Endothelial cell of umbilical vein (primary cell): ENCODE measurements around the gene ATP1A3. TPM values are rescaled to one million over a fixed set of nuclear protein-coding genes. Genes with fewer than 3 reads are reported as not detected.

Experiments
- BruUV-seq: library from RNA; stranded (reverse); fragments of 400-500 nt; replicated peaks from 2 replicates; lab custom pipeline; 2021; lab: Mats Ljungman, UMichigan
- CTCF ChIA-PET: fragments of 300-600, 350-600 bp; sonication (Branson Sonifier 250); formaldehyde crosslinking; loops from one replicate; lab custom pipeline; 2021; ENCODE audit warnings: antibody characterized with exemption, inconsistent platforms; lab: Charles Lee
- POLR2A ChIA-PET: fragments of 300-600, 350-600 bp; sonication (Branson Sonifier 250); formaldehyde crosslinking; loops from one replicate; lab custom pipeline; 2021; ENCODE audit warnings: antibody characterized with exemption, inconsistent platforms; lab: Charles Lee
- DNase-seq: peaks from one replicate; pipeline ENCODE4 v3.0.0-alpha.2; 2011; ENCODE audit warnings: low read depth, low spot score
- FAIRE-seq: peaks from 2 replicates; lab custom pipeline; 2011; peaks lifted over from hg19 to GRCh38; lab: Jason Lieb, UNC
- H2AFZ ChIP-seq: 2 replicates; pipeline ENCODE4 v1.6.0; 2012; ENCODE audit warnings: low read depth, low read length, control low read depth, inconsistent platforms
- H3K27ac ChIP-seq: 2 replicates; pipeline ENCODE4 v1.5.1; 2011; ENCODE audit warnings: low read depth, mild to moderate bottlenecking, control low read depth, low read length, moderate library complexity; ENCODE audit not compliant: insufficient read depth
- H3K27me3 ChIP-seq, 2 experiments: 2 replicates each; pipeline versions ENCODE4 v1.6.0 to v1.6.1; 2011; ENCODE audit warnings: low read length in 2 of 2, mixed read lengths in 1 of 2; ENCODE audit not compliant: control insufficient read depth in 2 of 2, insufficient read depth in 2 of 2
- H3K36me3 ChIP-seq, 2 experiments: 2 replicates in 1 of 2; 3 replicates in 1 of 2; pipeline ENCODE4 v1.5.1; 2011; ENCODE audit warnings: low read length in 2 of 2, mild to moderate bottlenecking in 1 of 2, moderate library complexity in 1 of 2; ENCODE audit not compliant: control insufficient read depth in 2 of 2, insufficient read depth in 2 of 2; ENCODE audit errors: extremely low read depth in 1 of 2
- H3K4me1 ChIP-seq: 3 replicates; pipeline ENCODE4 v1.5.1; 2011; ENCODE audit warnings: mild to moderate bottlenecking, low read length; ENCODE audit not compliant: control insufficient read depth, insufficient read depth; ENCODE audit errors: extremely low read depth
- H3K4me2 ChIP-seq: 2 replicates; pipeline ENCODE4 v1.6.1; 2011; ENCODE audit warnings: low read length, control low read depth, mixed read lengths; ENCODE audit not compliant: insufficient read depth
- H3K4me3 ChIP-seq, 3 experiments: fragments of 200-600 bp in 1 of 3; sonication (generic), shearing (Covaris generic) in 1 of 3; replicated peaks in 1 of 3; 2 replicates each; pipeline ENCODE4 v1.5.1; 2011 to 2016; ENCODE audit warnings: control low read depth in 3 of 3, low read length in 3 of 3, mild to moderate bottlenecking in 2 of 3, inconsistent platforms in 1 of 3, low read depth in 1 of 3, moderate library complexity in 1 of 3; ENCODE audit not compliant: insufficient read depth in 1 of 3
- H3K79me2 ChIP-seq: 2 replicates; pipeline ENCODE4 v1.6.0; 2012; ENCODE audit warnings: low read length, inconsistent platforms; ENCODE audit not compliant: control insufficient read depth, insufficient read depth
- H3K9ac ChIP-seq: replicated peaks from 2 replicates; pipeline ENCODE3; 2011; ENCODE audit warnings: low read length, control low read depth; ENCODE audit not compliant: insufficient read depth; ENCODE audit errors: extremely low read depth
- H3K9me1 ChIP-seq: replicated peaks from 3 replicates; pipeline ENCODE4 v1.6.0; 2011; ENCODE audit warnings: mild to moderate bottlenecking, low read length; ENCODE audit not compliant: control insufficient read depth, insufficient read depth; ENCODE audit errors: extremely low read depth
- H3K9me3 ChIP-seq: replicated peaks from 2 replicates; pipeline ENCODE4 v1.5.1; 2012; ENCODE audit warnings: low read length, inconsistent platforms; ENCODE audit not compliant: control insufficient read depth, insufficient read depth
- H4K20me1 ChIP-seq: replicated peaks from 2 replicates; pipeline ENCODE3; 2011; ENCODE audit warnings: mild to moderate bottlenecking, low read length; ENCODE audit not compliant: control insufficient read depth, insufficient read depth; ENCODE audit errors: extremely low read depth
- CTCF ChIP-seq, 2 donors: IDR thresholded peaks; 1 replicate in 1 of 2; 2 replicates in 1 of 2; pipeline ENCODE4 v1.5.1; 2011; ENCODE audit warnings: low read length in 2 of 2, mild to moderate bottlenecking in 2 of 2, moderate library complexity in 2 of 2, control low read depth in 1 of 2, inconsistent platforms in 1 of 2, low read depth in 1 of 2; ENCODE audit not compliant: insufficient read depth in 1 of 2; ENCODE audit errors: extremely low read depth in 1 of 2
- EZH2 ChIP-seq: IDR thresholded peaks from 2 replicates; pipeline ENCODE4 v1.6.1; 2012; ENCODE audit warnings: borderline replicate concordance, low read depth, mild to moderate bottlenecking, moderate library complexity, low read length, inconsistent platforms; ENCODE audit not compliant: severe bottlenecking
- FOS ChIP-seq: IDR thresholded peaks from 2 replicates; pipeline ENCODE4 v1.6.1; 2011; ENCODE audit warnings: mild to moderate bottlenecking, low read length, moderate library complexity, borderline replicate concordance; ENCODE audit not compliant: insufficient read depth
- GATA2 ChIP-seq: IDR thresholded peaks from 2 replicates; pipeline ENCODE4 v1.7.0; 2011; ENCODE audit warnings: low read depth, mild to moderate bottlenecking, moderate library complexity, mixed read lengths, low read length; ENCODE audit not compliant: insufficient read length, insufficient read depth
- JUN ChIP-seq: IDR thresholded peaks from 2 replicates; pipeline ENCODE4 v1.6.1; 2011; ENCODE audit warnings: borderline replicate concordance, low read depth; ENCODE audit not compliant: insufficient read length, insufficient read depth
- MAX ChIP-seq: IDR thresholded peaks from 2 replicates; pipeline ENCODE4 v1.6.1; 2011; ENCODE audit not compliant: insufficient read depth, insufficient read length
- MYC ChIP-seq: IDR thresholded peaks from one replicate; pipeline ENCODE4 v1.6.1; 2011; ENCODE audit warnings: mild to moderate bottlenecking, low read depth, low read length
- POLR2A ChIP-seq: IDR thresholded peaks from 2 replicates; pipeline ENCODE4 v1.6.1; 2012; ENCODE audit warnings: low read depth, mild to moderate bottlenecking, control low read depth, low read length
- POLR2AphosphoS5 ChIP-seq: IDR thresholded peaks from 2 replicates; pipeline ENCODE4 v1.6.1; 2012; ENCODE audit warnings: low read depth, mild to moderate bottlenecking, control low read depth, low read length, moderate library complexity; ENCODE audit not compliant: insufficient read depth
- dilution Hi-C: fragments of 300-500 bp; cut with MboI; formaldehyde crosslinking; loops from one replicate; pipeline ENCODE4 v1.15.0; 2019; ENCODE audit warnings: low sequenced_read_pairs; ENCODE audit not compliant: extremely low pct_ligation_motif_present
- intact Hi-C: fragments of 100-400 bp; cut with micrococcal nuclease; formaldehyde crosslinking; loops from one replicate; pipeline ENCODE4 v1.10.0; 2022
- polyA plus RNA-seq, 4 experiments: library from polyadenylated mRNA; depleted of rRNA in 3 of 4; stranded (reverse) in 3 of 4; unstranded in 1 of 4; fragments of >200 nt; gene quantifications; 2 replicates each; pipeline versions ENCODE4 v1.2.1 to v1.2.3, GENCODE V29; 2011 to 2012; ENCODE audit warnings: missing spikeins in 1 of 4
- total RNA-seq: library from RNA; stranded (reverse); gene quantifications from 2 replicates; pipeline ENCODE4 v1.2.3, GENCODE V29; 2021

ATP1A3 gene
- total and polyA plus RNA-seq, 2 donors (not counting 3 experiments of a cell fraction or from before 2014, with no cell fraction given), result 0.40 TPM; not detected in 1

GRCh38 chr19:42021185-42021584 lies 27.2 kb upstream of the ATP1A3 start:
- H3K4me1 ChIP-seq, result no peaks in the 10 kb centered on the region
- H3K4me3 ChIP-seq, result no peak overlapping the region
- FAIRE-seq (no peak), DNase-seq (no peak)
- no peaks in the 10 kb centered on the region for H3K36me3 ChIP-seq
- H4K20me1 ChIP-seq, result no peaks in the 10 kb centered on the region
- no peaks in the 10 kb centered on the region for H3K9me1 ChIP-seq
- CTCF ChIA-PET, result interaction anchor here (0.9 kb wide), 1 partner anchor 14 kb away, joined by 3 read pairs; no protein-coding TSS in a partner anchor
- BruUV-seq, result no TSS peak
- no peak overlapping the region for H2AFZ ChIP-seq
- no peaks in the 10 kb centered on the region for H3K9me3 ChIP-seq
- H3K27me3 ChIP-seq, result no peaks in the 10 kb centered on the region
- POLR2A ChIA-PET, result no interaction called here
- H3K4me2 ChIP-seq, result no peak overlapping the region
- H3K79me2 ChIP-seq, result no peaks in the 10 kb centered on the region
- no peak for TF ChIP-seq MYC
- TF ChIP-seq EZH2, result no peak
- no peak for TF ChIP-seq POLR2A
- TF ChIP-seq GATA2, result no peak
- no peak for TF ChIP-seq CTCF (IDR thresholded peaks at IDR 0.05; ENCODE audit: extremely low read depth in 1 of 2, insufficient read depth in 1 of 2, low read depth in 1 of 2, low read length in 2 of 2)
- no peak for TF ChIP-seq JUN
- TF ChIP-seq FOS, result no peak
- no peak for TF ChIP-seq MAX
- no peak for TF ChIP-seq POLR2AphosphoS5
- dilution Hi-C loops, result no loop called here
- no peak overlapping the region for H3K9ac ChIP-seq
- no peak overlapping the region for H3K27ac ChIP-seq
- intact Hi-C loops, result no loop called here
